ENCODE data around the gene SEMA6C.
A peak's percentile ranks its signal among the peaks of the same experiment; 100 is the strongest.
"Not testable (repeated sequence)": the region's sequence is repeated elsewhere in the genome, so short reads cannot be mapped to it uniquely, and the experiment has no call there.

Gene SEMA6C

DNA sequence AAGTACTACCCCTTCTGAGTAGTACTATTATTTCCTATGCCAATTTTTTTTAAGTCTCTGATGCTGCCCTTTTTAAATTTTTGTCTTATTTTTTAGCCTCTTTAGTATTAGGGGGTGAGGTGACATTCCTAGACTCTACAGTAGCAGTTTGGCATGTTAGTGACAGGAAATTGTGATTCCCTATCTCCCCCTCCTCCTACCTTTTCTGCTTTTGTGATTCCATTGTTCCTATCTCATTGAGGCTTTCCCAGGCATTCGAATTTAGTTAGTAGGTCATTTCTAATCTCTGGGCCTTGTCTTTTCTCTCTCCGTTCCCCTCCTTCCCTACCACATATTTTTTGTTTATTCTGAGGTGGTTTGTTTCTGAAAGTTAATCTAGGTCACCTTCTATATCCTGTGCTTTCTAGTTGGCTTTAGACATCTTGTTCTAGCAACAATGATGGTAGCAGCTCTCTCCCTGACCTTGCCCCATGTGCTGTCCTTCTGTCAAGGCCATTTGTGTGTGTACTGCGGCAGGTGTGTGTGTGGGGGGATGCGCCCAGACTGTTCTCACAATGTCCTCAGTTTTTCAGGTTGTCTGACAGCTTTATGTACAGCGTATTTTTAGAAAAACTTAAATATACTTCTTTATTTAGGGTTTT, 21.5 kb downstream of the SEMA6C start:
- H3K9me3 Mint-ChIP-seq (ENCODE audit: low read depth) = no peaks in the 10 kb centered on the region
- H3K4me3 Mint-ChIP-seq = no peak overlapping the region
- no peaks in the 10 kb centered on the region for H3K4me1 Mint-ChIP-seq (ENCODE audit: low read depth)
- H3K36me3 Mint-ChIP-seq = peaks cover 4% of the 10 kb centered on the region
- peak overlapping the region; percentile 11 for H3K27ac Mint-ChIP-seq
- H3K27me3 Mint-ChIP-seq = no peaks in the 10 kb centered on the region

DNA sequence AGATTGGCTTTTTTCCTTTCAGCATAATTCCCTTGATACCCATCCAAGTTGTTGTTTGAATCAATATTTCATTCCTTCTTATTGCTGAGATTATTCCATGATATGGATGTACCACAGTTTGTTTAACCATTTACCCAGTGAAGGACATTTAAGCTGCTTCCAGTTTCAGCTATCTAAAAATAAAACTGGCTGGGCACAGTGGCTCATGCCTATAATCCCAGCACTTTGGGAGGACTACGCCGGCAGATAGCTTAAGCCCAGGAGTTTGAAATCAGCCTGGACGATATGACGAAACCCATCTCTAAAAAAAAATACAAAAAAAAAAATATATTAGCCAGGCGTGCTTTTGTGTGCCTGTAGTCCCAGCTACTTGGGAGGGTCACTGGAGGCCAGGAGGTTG, 32.6 kb downstream of the SEMA6C start:
- no peak overlapping the region for H3K4me3 Mint-ChIP-seq
- H3K27ac Mint-ChIP-seq = no peak overlapping the region
- peaks cover 7% of the 10 kb centered on the region for H3K36me3 Mint-ChIP-seq
- no peaks in the 10 kb centered on the region for H3K4me1 Mint-ChIP-seq (ENCODE audit: low read depth)
- no peaks in the 10 kb centered on the region for H3K9me3 Mint-ChIP-seq (ENCODE audit: low read depth)
- no peaks in the 10 kb centered on the region for H3K27me3 Mint-ChIP-seq

DNA sequence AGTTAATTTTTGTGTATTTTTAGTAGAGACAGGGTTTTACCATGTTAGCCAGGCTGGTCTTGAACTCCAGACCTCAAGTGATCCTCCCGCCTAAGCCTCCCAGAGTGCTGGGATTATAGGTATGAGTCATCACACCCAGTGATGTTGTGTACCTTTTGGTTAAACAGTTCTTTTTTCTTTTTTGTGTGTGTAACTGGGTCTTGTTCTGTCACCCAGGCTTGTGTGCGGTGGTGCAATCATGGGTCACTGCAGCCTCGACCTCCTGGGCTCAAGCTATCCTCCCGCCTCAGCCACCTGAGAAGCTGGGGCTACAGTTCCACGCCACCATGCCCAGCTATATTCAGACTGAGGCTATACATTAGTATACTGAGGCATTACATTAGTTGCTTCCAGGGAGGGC, 38.1 kb downstream of the SEMA6C start:
- no peak overlapping the region for H3K4me3 Mint-ChIP-seq
- H3K27ac Mint-ChIP-seq = no peak overlapping the region
- no peaks in the 10 kb centered on the region for H3K4me1 Mint-ChIP-seq (ENCODE audit: low read depth)
- H3K36me3 Mint-ChIP-seq = peaks cover 4% of the 10 kb centered on the region
- H3K9me3 Mint-ChIP-seq (ENCODE audit: low read depth) = no peaks in the 10 kb centered on the region
- H3K27me3 Mint-ChIP-seq = no peaks in the 10 kb centered on the region

DNA sequence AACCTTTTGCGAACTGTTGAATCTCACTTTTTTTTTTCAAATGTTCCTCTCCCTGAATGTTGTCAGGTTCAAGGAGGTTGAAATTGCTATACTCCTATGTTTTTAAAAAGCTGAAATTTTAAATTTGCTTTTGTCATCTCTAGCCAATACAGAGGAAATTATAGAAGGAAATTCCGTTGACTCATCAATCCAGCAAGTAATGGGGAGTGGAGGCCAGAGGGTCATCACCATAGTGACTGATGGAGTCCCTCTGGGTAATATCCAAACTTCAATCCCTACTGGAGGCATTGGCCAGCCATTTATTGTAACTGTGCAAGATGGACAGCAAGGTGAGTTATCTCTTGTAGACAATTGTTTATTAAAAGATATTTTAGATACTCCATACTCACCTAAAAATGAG, 39.5 kb downstream of the SEMA6C start:
- Mint-ChIP-seq H3K36me3 (peaks cover 4% of the 10 kb centered on the region), H3K27ac (no peak overlapping the region), H3K4me3 (no peak overlapping the region), H3K27me3 (no peaks in the 10 kb centered on the region), H3K9me3 (ENCODE audit: low read depth) (no peaks in the 10 kb centered on the region), H3K4me1 (ENCODE audit: low read depth) (no peaks in the 10 kb centered on the region)

DNA sequence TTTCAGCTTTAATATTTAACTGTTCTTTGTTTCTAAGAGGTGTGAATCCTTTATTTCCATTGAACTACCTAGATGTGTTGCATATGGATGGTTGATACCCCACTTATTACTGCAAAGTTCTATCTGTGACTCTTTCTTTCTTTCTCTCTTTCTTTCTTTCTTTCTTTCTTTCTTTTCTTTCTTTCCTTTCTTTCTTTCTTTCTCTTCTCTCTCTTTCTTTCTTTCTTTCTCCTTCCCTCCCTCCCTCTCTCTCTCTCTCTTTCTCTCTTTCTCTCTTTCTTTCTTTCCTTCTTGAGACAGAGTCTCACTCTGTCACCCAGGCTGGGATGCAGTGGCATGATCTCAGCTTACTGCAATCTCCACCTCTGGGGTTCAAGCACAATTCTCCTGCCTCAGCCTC, 41.8 kb downstream of the SEMA6C start:
- Mint-ChIP-seq H3K9me3 (ENCODE audit: low read depth) (no peaks in the 10 kb centered on the region), H3K4me1 (ENCODE audit: low read depth) (no peaks in the 10 kb centered on the region), H3K4me3 (no peak overlapping the region), H3K27ac (no peak overlapping the region), H3K36me3 (peaks cover 4% of the 10 kb centered on the region), H3K27me3 (no peaks in the 10 kb centered on the region)

DNA sequence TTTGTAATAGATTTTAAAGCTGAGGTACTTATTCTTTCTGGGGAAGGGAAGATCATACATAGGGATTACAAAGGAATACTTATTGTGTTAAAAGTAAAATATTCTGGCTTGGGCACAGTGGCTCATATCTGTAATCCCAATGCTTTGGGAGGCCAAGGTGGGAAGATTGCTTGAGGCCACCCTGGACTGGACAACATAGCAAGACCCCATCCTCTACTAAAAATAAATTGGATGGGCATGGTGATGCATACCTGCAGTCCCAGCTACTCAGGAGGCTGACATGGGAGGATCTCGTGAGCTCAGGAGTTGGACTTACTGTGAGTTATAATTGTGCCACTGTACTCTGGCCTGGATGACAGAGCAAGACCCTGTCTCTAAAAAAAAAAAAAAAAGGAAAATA, 48.3 kb downstream of the SEMA6C start:
- Mint-ChIP-seq H3K27ac (no peak overlapping the region), H3K27me3 (no peaks in the 10 kb centered on the region), H3K4me3 (no peak overlapping the region), H3K4me1 (ENCODE audit: low read depth) (no peaks in the 10 kb centered on the region), H3K9me3 (ENCODE audit: low read depth) (no peaks in the 10 kb centered on the region), H3K36me3 (peaks cover 3% of the 10 kb centered on the region)

DNA sequence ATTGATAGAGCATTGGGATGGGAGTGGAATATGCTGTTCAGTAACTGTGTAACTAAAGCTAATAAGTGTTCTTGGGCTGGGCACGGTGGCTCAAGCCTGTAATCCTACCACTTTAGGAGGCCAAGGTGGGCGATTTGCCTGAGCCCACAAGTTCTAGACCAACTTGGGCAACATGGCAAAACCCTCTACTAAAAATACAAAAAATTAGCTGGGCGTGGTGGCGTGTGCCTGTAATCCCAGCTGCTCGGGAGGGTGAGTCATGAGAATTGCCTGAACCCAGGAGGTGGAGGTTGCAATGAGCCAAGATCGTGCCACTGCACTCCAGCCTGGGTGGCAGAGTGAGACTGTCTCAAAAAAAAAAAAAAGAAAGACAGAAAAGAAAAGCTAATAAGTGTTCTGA, 49.0 kb downstream of the SEMA6C start:
- H3K9me3 Mint-ChIP-seq (ENCODE audit: low read depth); H3K36me3 Mint-ChIP-seq; H3K27me3 Mint-ChIP-seq; H3K4me3 Mint-ChIP-seq; H3K27ac Mint-ChIP-seq; H3K4me1 Mint-ChIP-seq (ENCODE audit: low read depth): not testable (repeated sequence)

DNA sequence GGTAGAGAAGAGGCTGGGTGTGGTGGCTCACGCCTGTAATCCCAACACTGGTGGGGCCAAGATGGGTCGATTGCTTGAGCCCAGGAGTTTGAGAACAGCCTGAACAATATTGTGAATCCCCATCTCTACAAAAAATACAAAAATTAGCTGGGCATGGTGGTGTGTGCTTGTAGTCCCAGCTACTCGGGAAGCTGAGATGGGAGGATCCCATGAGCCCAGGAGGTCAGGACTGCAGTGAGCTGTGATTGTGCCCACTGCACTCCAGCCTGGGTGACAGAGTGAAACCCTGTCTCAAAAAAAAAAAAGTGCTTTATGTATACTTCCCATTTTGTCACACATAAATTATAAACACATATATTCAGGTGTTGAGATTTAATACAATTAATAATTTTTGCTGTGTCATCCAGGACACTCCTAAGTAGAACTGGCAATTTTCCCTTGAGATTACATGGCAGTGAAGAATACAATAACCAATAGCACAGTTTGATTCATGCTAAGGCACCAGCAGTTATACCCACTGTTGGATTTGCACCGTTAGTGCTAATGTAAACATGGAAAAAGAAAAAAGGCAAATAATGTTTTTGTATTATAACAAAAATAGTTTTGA, 60.4 kb downstream of the SEMA6C start:
- Mint-ChIP-seq H3K9me3 (ENCODE audit: low read depth) (no peaks in the 10 kb centered on the region), H3K4me3 (no peak overlapping the region), H3K4me1 (ENCODE audit: low read depth) (no peaks in the 10 kb centered on the region), H3K36me3 (no peaks in the 10 kb centered on the region), H3K27me3 (no peaks in the 10 kb centered on the region), H3K27ac (no peak overlapping the region)

Data from activated naive CD8-positive, alpha-beta T cell (primary cell).